Neural progenitor cell (in vitro differentiated cells): Measurements from ENCODE around the gene DEGS2.

Source experiments
- EZH2phosphoT487 ChIP-seq: fragments of 200-600 bp; sonication (generic); IDR thresholded peaks from 2 replicates; pipeline ENCODE4 v1.6.1; 2017; ENCODE audit warnings: antibody characterized with exemption
- TF ChIP-seq, protein P1 (sequence below): fragments of 200-600 bp; sonication (generic); IDR thresholded peaks from 2 replicates; pipeline ENCODE4 v1.5.1; 2017; ENCODE audit warnings: antibody characterized with exemption, mild to moderate bottlenecking

- no peak for TF ChIP-seq EZH2phosphoT487
- TF ChIP-seq, protein P1, sequence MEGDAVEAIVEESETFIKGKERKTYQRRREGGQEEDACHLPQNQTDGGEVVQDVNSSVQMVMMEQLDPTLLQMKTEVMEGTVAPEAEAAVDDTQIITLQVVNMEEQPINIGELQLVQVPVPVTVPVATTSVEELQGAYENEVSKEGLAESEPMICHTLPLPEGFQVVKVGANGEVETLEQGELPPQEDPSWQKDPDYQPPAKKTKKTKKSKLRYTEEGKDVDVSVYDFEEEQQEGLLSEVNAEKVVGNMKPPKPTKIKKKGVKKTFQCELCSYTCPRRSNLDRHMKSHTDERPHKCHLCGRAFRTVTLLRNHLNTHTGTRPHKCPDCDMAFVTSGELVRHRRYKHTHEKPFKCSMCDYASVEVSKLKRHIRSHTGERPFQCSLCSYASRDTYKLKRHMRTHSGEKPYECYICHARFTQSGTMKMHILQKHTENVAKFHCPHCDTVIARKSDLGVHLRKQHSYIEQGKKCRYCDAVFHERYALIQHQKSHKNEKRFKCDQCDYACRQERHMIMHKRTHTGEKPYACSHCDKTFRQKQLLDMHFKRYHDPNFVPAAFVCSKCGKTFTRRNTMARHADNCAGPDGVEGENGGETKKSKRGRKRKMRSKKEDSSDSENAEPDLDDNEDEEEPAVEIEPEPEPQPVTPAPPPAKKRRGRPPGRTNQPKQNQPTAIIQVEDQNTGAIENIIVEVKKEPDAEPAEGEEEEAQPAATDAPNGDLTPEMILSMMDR = no peak
Measured at GRCh38 chr14:100148837-100149731, 10.4 kb downstream of the DEGS2 start.
